K562 (cell line): ENCODE results near the gene DCAKD. TPM values are rescaled to one million over a fixed set of nuclear protein-coding genes. Genes with fewer than 3 reads are reported as not detected.
A peak's percentile ranks its signal among the peaks of the same experiment; 100 is the strongest.

ENCODE experiments used
- ADNP ChIP-seq: fragments of 200-800 bp; sonication (Bioruptor generic); IDR thresholded peaks from 2 replicates; pipeline ENCODE4 v1.6.1; 2016; ENCODE audit warnings: missing genetic modification characterization, missing compliant biosample characterization
- ARHGAP35 ChIP-seq: fragments of 450-650 bp; IDR thresholded peaks from 2 replicates; pipeline ENCODE4 v1.6.1; 2018; ENCODE audit not compliant: partially characterized antibody
- ASH1L ChIP-seq: fragments of 450-650 bp; IDR thresholded peaks from 2 replicates; pipeline ENCODE4 v1.6.1; 2018; ENCODE audit warnings: borderline replicate concordance, mild to moderate bottlenecking, low read depth; ENCODE audit not compliant: partially characterized antibody
- CBX1 ChIP-seq: sonication (generic); IDR thresholded peaks from 2 replicates; pipeline ENCODE4 v1.6.1; 2016; ENCODE audit warnings: antibody characterized with exemption, low read depth, mild to moderate bottlenecking
- HDAC6 ChIP-seq: IDR thresholded peaks from 2 replicates; pipeline ENCODE4 v1.6.1; 2012; ENCODE audit warnings: low read depth, mild to moderate bottlenecking, control low read depth, inconsistent platforms, low read length, moderate library complexity
- JUND ChIP-seq, 2 experiments: IDR thresholded peaks; 2 replicates in 1 of 2; 3 replicates in 1 of 2; pipeline ENCODE4 v1.6.1; 2011; ENCODE audit warnings: borderline replicate concordance in 2 of 2, low read depth in 2 of 2, low read length in 2 of 2, improper control_type of control experiment in 1 of 2, missing biosample characterization in 1 of 2, missing genetic modification characterization in 1 of 2, missing genetic modification reagents in 1 of 2
- MAX ChIP-seq: sonication (generic); formaldehyde crosslinking; IDR thresholded peaks from 2 replicates; pipeline ENCODE4 v1.9.0; 2022; ENCODE audit warnings: mild to moderate bottlenecking, missing genetic modification reagents
- NFIX ChIP-seq: fragments of 250-450 bp; sonication (Bioruptor Pico); IDR thresholded peaks from 2 replicates; pipeline ENCODE4 v1.4.0; 2020; ENCODE audit warnings: low read depth, mild to moderate bottlenecking, moderate library complexity
- PHB ChIP-seq: fragments of 250-450 bp; sonication (Bioruptor Pico); IDR thresholded peaks from 2 replicates; pipeline ENCODE4 v1.5.0; 2021
- RB1 ChIP-seq: fragments of 450-650 bp; IDR thresholded peaks from 2 replicates; pipeline ENCODE4 v1.6.1; 2017; ENCODE audit warnings: low read depth, mild to moderate bottlenecking
- SMAD3 ChIP-seq: fragments of 450-650 bp; formaldehyde crosslinking; conservative IDR thresholded peaks from 2 replicates; pipeline ENCODE4 v1.4.0; 2020; ENCODE audit warnings: mild to moderate bottlenecking
- TCF7 ChIP-seq: sonication (generic); IDR thresholded peaks from 2 replicates; pipeline ENCODE4 v1.6.1; 2016; ENCODE audit warnings: antibody characterized with exemption, borderline replicate concordance
- TEAD4 ChIP-seq, 2 experiments: sonication (generic) in 1 of 2; formaldehyde crosslinking in 1 of 2; IDR thresholded peaks; 2 replicates each; pipeline versions ENCODE4 v1.6.1 to v1.8.0; 2012 to 2022; ENCODE audit warnings: borderline replicate concordance in 1 of 2, inconsistent platforms in 1 of 2, low read length in 1 of 2, mild to moderate bottlenecking in 1 of 2, missing genetic modification reagents in 1 of 2
- ZNF354B ChIP-seq: fragments of 250-450 bp; sonication (Bioruptor Pico); IDR thresholded peaks from 2 replicates; pipeline ENCODE4 v1.4.0; 2020
- polyA plus RNA-seq, 8 experiments: library from polyadenylated mRNA; depleted of rRNA in 4 of 8; stranded (reverse) in 5 of 8; unstranded in 3 of 8; fragments of >200 nt; fragmentation: Nextera tagmentation in 2 of 8; fragmentation: Illumina TruSeq in 1 of 8; extraction: Ambion mirVana in 2 of 8; extraction: Trizol in 1 of 8; gene quantifications; 2 replicates each; pipeline versions ENCODE4 v1.2.1 to v1.2.3, GENCODE V29; 2011 to 2014; ENCODE audit warnings: inconsistent platforms in 1 of 8, missing spikeins in 1 of 8
- total RNA-seq, 7 experiments: library from RNA; depleted of rRNA in 6 of 7; stranded (reverse); fragments of >200 nt in 6 of 7; fragmentation: Illumina TruSeq in 2 of 7; extraction: Trizol in 2 of 7; gene quantifications; 2 replicates each; pipeline versions ENCODE4 v1.2.1 to v1.2.3, GENCODE V29; 2011 to 2021; ENCODE audit warnings: low replicate concordance in 1 of 7
- TF ChIP-seq, protein P1 (sequence below): sonication (generic); formaldehyde crosslinking; IDR thresholded peaks from 2 replicates; pipeline ENCODE4 v1.8.0; 2023; ENCODE audit warnings: missing genetic modification reagents, mild to moderate bottlenecking, borderline replicate concordance
- TF ChIP-seq, protein P2 (sequence below): fragments of 250-450 bp; sonication (Bioruptor Pico); IDR thresholded peaks from 2 replicates; pipeline ENCODE4 v1.5.0; 2020; ENCODE audit warnings: mild to moderate bottlenecking, borderline replicate concordance
- TF ChIP-seq, protein P3 (sequence below): fragments of 200-800 bp; sonication (Bioruptor generic); IDR thresholded peaks from 2 replicates; pipeline ENCODE4 v1.6.1; 2017; ENCODE audit warnings: missing genetic modification characterization, missing compliant biosample characterization

Gene DCAKD
- total and polyA plus RNA-seq, 9 of the 15 experiments (the other 6 are each of a cell fraction or from before 2014, with no cell fraction given) = 7.9 to 35.5 (median 21.4) TPM

GRCh38 chr17:45060797-45061605, 9.6 kb upstream of the DCAKD start, which contains the start of gene NMT1 (continued):
- TF ChIP-seq, protein P1, sequence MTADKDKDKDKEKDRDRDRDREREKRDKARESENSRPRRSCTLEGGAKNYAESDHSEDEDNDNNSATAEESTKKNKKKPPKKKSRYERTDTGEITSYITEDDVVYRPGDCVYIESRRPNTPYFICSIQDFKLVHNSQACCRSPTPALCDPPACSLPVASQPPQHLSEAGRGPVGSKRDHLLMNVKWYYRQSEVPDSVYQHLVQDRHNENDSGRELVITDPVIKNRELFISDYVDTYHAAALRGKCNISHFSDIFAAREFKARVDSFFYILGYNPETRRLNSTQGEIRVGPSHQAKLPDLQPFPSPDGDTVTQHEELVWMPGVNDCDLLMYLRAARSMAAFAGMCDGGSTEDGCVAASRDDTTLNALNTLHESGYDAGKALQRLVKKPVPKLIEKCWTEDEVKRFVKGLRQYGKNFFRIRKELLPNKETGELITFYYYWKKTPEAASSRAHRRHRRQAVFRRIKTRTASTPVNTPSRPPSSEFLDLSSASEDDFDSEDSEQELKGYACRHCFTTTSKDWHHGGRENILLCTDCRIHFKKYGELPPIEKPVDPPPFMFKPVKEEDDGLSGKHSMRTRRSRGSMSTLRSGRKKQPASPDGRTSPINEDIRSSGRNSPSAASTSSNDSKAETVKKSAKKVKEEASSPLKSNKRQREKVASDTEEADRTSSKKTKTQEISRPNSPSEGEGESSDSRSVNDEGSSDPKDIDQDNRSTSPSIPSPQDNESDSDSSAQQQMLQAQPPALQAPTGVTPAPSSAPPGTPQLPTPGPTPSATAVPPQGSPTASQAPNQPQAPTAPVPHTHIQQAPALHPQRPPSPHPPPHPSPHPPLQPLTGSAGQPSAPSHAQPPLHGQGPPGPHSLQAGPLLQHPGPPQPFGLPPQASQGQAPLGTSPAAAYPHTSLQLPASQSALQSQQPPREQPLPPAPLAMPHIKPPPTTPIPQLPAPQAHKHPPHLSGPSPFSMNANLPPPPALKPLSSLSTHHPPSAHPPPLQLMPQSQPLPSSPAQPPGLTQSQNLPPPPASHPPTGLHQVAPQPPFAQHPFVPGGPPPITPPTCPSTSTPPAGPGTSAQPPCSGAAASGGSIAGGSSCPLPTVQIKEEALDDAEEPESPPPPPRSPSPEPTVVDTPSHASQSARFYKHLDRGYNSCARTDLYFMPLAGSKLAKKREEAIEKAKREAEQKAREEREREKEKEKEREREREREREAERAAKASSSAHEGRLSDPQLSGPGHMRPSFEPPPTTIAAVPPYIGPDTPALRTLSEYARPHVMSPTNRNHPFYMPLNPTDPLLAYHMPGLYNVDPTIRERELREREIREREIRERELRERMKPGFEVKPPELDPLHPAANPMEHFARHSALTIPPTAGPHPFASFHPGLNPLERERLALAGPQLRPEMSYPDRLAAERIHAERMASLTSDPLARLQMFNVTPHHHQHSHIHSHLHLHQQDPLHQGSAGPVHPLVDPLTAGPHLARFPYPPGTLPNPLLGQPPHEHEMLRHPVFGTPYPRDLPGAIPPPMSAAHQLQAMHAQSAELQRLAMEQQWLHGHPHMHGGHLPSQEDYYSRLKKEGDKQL = no peak
- TF ChIP-seq CBX1 (no peak), MAX (CRISPR knock-in tag) (peak; percentile 71), TEAD4 (IDR thresholded peaks at IDR 0.05; ENCODE audit: low read length) (peak; percentile 35; the same call in 1 of the 2 replicates), TEAD4 (CRISPR knock-in tag; IDR thresholded peaks at IDR 0.05; ENCODE audit: borderline replicate concordance) (no peak), HDAC6 (no peak), SMAD3 (peak; percentile 69; the same call in 1 of the 2 replicates), ARHGAP35 (no peak), TCF7 (no peak), JUND (IDR thresholded peaks at IDR 0.05; ENCODE audit: borderline replicate concordance, low read depth, low read length) (peak; percentile 56; the same call in 1 of the 2 replicates), JUND (tag; IDR thresholded peaks at IDR 0.05; ENCODE audit: borderline replicate concordance, low read depth, low read length) (no peak), PHB (0 out of 2 replicates have a peak, but pooled peaks have one; percentile 27), NFIX (no peak), ASH1L (peak; percentile 89), ADNP (tag) (no peak), RB1 (peak; percentile 45; the same call in 1 of the 2 replicates), ZNF354B (CRISPR knock-in tag) (no peak)
- TF ChIP-seq, protein P2, sequence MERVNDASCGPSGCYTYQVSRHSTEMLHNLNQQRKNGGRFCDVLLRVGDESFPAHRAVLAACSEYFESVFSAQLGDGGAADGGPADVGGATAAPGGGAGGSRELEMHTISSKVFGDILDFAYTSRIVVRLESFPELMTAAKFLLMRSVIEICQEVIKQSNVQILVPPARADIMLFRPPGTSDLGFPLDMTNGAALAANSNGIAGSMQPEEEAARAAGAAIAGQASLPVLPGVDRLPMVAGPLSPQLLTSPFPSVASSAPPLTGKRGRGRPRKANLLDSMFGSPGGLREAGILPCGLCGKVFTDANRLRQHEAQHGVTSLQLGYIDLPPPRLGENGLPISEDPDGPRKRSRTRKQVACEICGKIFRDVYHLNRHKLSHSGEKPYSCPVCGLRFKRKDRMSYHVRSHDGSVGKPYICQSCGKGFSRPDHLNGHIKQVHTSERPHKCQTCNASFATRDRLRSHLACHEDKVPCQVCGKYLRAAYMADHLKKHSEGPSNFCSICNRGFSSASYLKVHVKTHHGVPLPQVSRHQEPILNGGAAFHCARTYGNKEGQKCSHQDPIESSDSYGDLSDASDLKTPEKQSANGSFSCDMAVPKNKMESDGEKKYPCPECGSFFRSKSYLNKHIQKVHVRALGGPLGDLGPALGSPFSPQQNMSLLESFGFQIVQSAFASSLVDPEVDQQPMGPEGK (CRISPR knock-in tag) = no peak
- TF ChIP-seq, protein P3, sequence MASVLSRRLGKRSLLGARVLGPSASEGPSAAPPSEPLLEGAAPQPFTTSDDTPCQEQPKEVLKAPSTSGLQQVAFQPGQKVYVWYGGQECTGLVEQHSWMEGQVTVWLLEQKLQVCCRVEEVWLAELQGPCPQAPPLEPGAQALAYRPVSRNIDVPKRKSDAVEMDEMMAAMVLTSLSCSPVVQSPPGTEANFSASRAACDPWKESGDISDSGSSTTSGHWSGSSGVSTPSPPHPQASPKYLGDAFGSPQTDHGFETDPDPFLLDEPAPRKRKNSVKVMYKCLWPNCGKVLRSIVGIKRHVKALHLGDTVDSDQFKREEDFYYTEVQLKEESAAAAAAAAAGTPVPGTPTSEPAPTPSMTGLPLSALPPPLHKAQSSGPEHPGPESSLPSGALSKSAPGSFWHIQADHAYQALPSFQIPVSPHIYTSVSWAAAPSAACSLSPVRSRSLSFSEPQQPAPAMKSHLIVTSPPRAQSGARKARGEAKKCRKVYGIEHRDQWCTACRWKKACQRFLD (CRISPR knock-in tag) = peak; percentile 80; the same call in 1 of the 2 replicates
